GM12874 (cell line): ENCODE measurements around the gene VMP1.

Experiments used
- TF ChIP-seq, protein P1 (sequence below): IDR thresholded peaks from 2 replicates; pipeline ENCODE4 v1.5.1; 2011; ENCODE audit warnings: low read depth, mild to moderate bottlenecking, control low read depth, low read length, moderate library complexity; ENCODE audit not compliant: insufficient read depth

VMP1 gene

DNA sequence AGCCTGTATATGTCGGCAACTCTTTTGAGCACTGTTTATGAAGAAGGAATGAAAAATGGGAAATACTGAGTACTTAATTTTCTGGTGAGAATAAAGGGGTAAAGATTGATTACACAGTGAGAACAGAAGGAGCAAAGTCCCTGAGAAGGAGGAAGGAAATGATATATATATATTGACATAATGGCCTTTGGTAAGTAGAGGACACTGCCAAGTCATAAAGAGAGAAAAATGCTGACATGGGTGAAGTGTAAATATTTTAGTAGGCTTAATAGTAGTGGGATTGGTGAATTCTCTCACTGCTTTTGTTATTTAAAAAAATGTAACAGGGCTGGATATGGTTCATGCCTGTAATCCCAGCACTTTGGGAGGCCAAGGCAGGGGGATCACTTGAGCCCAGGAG, 16.2 kb downstream of the VMP1 start:
- TF ChIP-seq, protein P1, sequence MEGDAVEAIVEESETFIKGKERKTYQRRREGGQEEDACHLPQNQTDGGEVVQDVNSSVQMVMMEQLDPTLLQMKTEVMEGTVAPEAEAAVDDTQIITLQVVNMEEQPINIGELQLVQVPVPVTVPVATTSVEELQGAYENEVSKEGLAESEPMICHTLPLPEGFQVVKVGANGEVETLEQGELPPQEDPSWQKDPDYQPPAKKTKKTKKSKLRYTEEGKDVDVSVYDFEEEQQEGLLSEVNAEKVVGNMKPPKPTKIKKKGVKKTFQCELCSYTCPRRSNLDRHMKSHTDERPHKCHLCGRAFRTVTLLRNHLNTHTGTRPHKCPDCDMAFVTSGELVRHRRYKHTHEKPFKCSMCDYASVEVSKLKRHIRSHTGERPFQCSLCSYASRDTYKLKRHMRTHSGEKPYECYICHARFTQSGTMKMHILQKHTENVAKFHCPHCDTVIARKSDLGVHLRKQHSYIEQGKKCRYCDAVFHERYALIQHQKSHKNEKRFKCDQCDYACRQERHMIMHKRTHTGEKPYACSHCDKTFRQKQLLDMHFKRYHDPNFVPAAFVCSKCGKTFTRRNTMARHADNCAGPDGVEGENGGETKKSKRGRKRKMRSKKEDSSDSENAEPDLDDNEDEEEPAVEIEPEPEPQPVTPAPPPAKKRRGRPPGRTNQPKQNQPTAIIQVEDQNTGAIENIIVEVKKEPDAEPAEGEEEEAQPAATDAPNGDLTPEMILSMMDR, result no peak

- TF ChIP-seq, protein P1, result no peak
Measured at GRCh38 chr17:59725691-59726090, 18.2 kb downstream of the VMP1 start.

- TF ChIP-seq, protein P1, result no peak
Measured at GRCh38 chr17:59727817-59728533, 20.5 kb downstream of the VMP1 start.

GRCh38 chr17:59730268-59730834, 22.9 kb downstream of the VMP1 start:
- TF ChIP-seq, protein P1, result no peak

DNA sequence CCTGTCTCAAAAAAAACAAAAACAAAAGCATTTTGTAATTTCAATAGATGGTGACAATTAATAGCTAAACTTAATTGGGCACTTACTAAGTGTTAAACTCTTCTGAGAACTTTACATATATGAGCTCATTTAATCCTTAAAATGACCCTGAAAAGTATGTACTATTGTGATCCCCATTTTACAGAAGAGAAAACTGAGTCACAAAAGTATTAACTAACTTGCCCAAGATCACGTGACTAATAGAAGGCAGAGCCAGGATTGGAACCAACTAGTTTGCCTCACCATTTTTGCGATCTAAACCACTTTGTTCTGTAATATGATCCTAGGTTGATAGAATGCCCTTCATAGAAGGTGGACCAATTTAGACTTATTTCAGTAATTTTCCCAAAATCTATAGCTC, 26.2 kb downstream of the VMP1 start:
- TF ChIP-seq, protein P1, result no peak

- TF ChIP-seq, protein P1, result no peak
Measured at GRCh38 chr17:59734226-59734625, 26.8 kb downstream of the VMP1 start.

DNA sequence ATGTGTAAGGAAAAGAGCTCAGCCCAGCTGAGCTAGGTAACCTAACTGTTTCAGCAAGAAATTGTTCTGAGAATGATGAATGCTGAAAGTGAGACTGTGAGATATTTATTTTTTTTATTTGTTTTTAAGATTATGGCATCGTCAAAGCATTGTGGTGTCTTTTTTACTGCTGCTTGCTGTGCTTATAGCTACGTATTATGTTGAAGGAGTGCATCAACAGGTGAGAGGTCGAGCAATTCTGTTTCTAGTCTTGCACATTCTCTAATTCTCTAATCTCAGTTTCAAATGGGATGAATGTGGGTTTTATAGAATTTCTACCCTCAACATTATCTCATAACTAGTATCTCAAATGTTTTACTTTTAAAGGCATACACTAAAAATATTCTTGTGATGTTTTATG, 29.9 kb downstream of the VMP1 start:
- TF ChIP-seq, protein P1, result no peak
